ENCODE measurements around the gene EPHB2.

DNA sequence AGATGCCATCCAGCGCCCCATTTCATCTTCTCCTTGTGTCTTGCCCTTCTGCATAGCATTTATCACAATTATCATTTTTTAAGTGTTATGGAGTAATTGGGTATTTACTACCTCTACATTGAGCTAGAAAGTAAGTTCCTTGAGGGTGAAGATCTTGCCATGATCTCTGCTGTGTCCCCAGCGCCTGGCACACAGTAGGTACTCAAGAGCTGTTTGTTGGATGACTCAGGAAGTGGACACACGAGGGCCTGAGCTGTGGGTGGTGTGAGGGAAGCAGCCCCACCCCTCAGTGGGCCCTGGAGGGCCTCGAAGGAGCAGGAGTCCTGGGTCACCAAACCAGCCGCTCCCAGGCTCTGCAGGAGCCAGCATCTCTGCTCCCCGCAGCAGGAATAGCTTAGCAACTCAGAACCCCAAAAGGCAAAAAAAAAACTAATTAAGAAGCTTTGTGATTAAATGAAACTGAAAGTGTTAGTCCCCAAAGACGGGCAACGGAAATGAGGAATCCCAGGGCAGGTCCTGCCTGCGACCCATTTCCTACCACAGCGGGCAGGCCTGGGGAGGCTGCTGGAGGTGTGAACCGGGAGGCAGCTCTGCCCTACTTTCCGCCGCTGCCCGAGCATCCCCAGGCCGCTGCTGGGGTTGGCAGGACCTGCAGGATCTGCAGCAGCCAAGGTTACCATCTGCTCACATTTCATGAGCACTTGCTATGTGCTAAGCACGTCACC, 174.3 kb downstream of the EPHB2 start:
- TF ChIP-seq POLR2A (IDR thresholded peaks at IDR 0.05) (no peak), CTCF (IDR thresholded peaks at IDR 0.05) (no peak)
